ENCODE data around the gene ULK4.

ULK4 gene

GRCh38 chr3:41216993-41217392 is 744.9 kb downstream of the ULK4 start:
- no peak for DNase-seq (ENCODE audit: low spot score)
- no peak for TF ChIP-seq CTCF (IDR thresholded peaks at IDR 0.05; ENCODE audit: extremely low read depth, missing control alignments)

DNA sequence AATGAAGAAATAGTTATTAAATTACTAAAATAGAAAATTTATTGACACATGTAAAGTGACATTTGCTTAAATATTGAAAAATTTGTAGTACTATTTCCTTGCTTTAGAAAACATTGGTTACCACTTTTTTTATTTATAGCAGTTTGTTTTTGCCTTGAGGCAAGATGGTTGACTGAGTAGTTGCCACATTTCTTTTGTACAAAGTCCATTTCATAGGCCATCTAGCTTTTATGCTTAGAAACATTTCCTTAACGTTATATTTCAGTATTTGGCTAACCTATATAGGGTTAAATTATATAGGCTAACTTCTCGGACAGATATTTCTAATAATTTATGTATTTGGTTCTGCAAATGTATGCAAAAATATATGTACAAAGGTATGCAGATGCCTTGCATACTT is 745.5 kb downstream of the ULK4 start:
- TF ChIP-seq CTCF (IDR thresholded peaks at IDR 0.05; ENCODE audit: extremely low read depth, missing control alignments), result no peak
- no peak for DNase-seq (ENCODE audit: low spot score)

DNA sequence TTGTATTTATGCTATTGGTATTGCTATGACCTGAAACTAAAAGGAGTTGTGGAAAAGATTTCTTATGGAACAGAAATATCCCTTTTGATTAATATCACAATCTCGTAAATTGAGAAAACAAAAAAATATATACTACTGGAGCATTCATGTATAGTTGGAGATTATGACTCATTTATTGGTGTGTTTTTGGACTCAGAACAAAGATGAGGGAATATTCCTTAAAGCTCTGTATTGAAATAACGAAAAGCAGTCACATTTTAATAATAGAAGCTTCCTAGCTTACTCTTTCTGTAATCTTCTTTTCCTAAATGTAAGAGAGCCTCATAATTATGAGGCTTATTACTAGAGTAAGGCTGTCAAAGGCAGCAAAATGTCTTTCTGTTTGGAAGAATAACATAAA is 748.3 kb downstream of the ULK4 start:
- no peak for DNase-seq (ENCODE audit: low spot score)
- TF ChIP-seq CTCF (IDR thresholded peaks at IDR 0.05; ENCODE audit: extremely low read depth, missing control alignments), result no peak

DNA sequence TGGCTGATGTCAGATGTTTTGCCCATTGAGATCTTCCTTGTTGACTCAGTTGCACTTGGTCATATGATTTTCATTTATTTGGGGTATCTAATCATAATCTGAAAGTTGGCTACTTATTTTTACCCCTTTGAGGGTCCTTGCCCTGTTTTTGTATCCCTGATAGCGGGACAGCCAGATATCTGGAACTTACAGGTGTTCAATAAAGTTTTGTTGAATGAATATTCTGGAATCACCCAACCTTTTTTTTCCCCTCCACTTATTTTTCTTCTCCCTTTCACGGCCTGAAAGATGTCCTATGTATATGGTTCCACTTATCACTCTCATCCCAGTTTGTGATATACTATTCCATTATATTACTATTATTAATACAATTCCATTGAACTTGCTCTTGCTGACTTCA is 749.8 kb downstream of the ULK4 start:
- TF ChIP-seq CTCF (IDR thresholded peaks at IDR 0.05; ENCODE audit: extremely low read depth, missing control alignments), result no peak
- no peak for DNase-seq (ENCODE audit: low spot score)

GRCh38 chr3:41210966-41211365 is 750.9 kb downstream of the ULK4 start:
- DNase-seq (ENCODE audit: low spot score), result no peak
- TF ChIP-seq CTCF (IDR thresholded peaks at IDR 0.05; ENCODE audit: extremely low read depth, missing control alignments), result no peak

GRCh38 chr3:41209646-41210045 is 752.3 kb downstream of the ULK4 start:
- DNase-seq (ENCODE audit: low spot score), result no peak
- no peak for TF ChIP-seq CTCF (IDR thresholded peaks at IDR 0.05; ENCODE audit: extremely low read depth, missing control alignments)

GRCh38 chr3:41208507-41209220 is 753.2 kb downstream of the ULK4 start:
- TF ChIP-seq CTCF (IDR thresholded peaks at IDR 0.05; ENCODE audit: extremely low read depth, missing control alignments), result no peak
- DNase-seq (ENCODE audit: low spot score), result no peak

Measured in GM20000 (cell line).